ENCODE results near the gene MGARP.

MGARP gene

GRCh38 chr4:139243448-139244365 is 36.3 kb downstream of the MGARP start:
- no peak for DNase-seq (ENCODE audit: low read depth)

DNA sequence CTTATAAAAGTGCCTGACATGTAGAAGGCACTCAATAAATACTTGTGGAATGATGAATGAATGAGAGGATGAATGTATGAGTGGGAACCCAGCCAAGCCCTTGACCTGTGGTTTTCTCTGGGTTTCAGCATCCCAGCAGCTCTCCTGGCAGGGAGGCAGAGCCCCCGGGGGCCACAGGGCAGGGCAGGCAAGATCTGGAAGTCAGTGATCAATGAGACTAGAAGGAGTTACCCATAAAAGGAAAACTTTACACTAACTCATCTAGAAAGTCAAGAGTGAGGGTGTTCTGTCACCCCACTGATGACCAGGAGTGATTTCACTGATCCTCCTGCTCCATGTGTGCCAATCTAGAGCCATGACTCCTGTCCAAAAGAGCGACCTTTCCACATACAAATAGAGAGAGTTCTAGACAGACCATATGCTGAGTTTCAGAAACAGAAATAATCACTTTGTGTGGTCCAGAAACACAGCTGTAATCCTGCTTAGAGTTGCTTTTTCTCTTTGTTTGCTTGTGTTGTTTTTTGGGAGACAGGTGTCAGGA is 37.4 kb downstream of the MGARP start:
- no peak for DNase-seq (ENCODE audit: low read depth)

GRCh38 chr4:139241784-139242151 is 38.3 kb downstream of the MGARP start:
- no peak for DNase-seq (ENCODE audit: low read depth)

DNA sequence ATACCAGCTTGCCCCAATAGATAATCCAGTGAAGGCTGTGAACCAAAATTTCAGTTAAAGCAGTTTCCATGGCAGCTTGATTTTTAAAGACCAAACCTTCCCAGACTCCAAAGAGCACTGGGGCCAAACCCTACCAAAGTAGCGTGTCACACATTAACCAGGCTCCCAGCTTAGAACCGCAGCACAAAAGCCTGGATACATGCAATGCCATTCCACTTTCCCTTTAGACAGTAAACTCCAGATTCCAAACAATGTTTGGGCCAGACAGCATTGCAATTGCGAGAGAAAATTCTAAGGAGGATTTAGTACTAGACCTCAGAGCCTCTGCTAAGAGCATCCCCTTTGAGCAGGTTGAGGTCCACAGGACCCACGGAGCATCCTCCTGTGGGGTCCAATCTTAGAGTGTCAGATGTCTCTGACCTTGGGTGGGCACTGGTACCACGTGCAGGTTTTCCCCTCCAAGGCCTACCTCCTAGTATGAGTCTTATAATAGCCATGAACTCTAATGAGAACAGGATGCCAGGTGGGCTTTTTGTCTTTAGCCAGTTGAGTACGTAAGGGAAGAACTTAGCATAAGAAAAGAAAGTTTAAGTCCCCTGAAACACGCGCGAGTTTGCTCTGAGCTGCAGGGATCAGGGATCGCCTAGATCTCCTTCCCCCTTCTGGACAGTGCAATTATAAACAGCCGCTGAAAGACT is 38.8 kb downstream of the MGARP start:
- no peak for DNase-seq (ENCODE audit: low read depth)

DNA sequence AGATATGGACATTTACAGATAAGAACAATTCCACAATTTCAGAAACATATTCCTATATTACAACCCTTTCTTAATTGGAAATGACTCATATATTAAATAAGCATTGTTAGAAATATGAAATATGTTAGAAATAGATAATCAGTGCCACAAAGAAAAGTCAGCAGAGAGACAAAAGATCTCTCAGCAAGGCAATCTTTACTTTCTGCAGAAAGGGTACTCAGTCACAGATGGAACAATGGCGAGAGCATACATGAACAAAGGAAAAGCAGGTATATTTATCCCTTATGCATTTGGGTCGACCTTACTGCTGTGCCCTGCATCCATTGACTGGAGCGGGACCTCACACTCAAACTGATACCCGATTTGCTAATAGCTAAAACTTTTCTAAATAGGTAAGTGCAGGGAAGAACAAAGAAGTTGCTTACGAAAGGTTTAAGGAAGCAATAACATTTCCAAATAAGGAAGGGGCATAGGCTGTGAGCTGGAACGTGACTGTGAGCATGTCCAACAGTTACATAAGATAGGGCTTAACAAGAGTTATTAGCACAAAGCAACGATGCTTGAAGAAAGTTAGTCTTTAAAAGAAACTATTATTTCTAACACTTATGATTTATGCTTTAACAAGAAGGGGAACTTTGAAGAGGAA is 40.8 kb downstream of the MGARP start:
- DNase-seq (ENCODE audit: low read depth) = no peak

- DNase-seq (ENCODE audit: low read depth) = no peak
These were observed 45.8 kb downstream of the MGARP start for GRCh38 chr4:139234253-139234652.

DNA sequence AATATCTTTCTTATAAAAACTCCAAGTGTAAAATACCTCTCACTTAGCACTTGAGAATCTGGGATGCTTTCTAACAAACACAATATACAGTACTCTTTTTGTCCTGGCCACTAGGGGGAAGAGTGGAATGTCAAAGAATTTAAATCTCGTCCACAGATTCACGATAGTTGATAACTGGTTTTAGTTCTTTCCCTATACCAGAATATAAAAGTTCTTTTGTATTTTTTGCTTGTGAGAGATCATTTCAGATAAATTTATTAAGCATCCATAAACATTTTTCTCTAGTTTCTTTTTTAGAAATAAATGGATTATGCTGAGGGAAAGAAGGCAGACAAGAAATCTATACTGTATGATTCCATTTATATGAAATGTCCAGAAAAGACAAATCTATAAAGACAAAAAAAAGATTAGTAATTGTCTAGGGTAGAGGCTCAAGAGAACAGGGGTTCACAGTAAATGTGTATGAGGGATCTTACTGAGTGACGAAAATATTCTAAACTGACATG is 50.4 kb downstream of the MGARP start:
- DNase-seq (ENCODE audit: low read depth) = peak; percentile 3

DNA sequence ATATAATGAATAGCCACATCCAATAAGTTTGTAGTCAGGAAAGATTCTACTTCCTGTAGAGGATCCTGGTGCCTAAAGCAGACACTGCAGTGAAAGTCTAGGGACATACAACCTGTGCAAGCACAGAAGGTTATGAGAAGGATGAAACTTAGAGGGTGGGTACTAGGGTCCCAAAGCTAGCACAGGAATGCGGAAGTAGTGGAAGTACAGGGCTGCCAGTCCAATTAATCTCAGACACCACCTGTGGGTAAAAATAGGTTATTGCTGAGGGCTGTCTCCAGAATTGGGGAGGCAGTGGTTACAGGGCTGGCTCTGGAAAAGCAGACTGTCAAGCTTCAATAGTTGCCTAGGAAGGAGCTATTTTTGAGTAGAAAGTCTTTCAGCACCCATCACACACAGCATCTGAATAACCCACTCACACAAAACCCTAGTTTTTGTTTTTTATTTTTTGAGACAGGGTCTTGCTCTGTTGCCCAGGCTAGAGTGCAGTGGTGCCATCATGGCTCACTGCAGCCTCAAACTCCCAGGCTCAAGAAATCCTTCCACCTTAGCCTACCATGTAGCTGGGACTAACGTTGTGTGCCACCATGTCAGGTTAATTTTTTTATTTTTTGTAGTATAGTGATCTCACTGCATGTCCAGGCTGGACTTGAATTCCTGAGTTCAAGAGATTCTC is 52.2 kb downstream of the MGARP start:
- no peak for DNase-seq (ENCODE audit: low read depth)

DNA sequence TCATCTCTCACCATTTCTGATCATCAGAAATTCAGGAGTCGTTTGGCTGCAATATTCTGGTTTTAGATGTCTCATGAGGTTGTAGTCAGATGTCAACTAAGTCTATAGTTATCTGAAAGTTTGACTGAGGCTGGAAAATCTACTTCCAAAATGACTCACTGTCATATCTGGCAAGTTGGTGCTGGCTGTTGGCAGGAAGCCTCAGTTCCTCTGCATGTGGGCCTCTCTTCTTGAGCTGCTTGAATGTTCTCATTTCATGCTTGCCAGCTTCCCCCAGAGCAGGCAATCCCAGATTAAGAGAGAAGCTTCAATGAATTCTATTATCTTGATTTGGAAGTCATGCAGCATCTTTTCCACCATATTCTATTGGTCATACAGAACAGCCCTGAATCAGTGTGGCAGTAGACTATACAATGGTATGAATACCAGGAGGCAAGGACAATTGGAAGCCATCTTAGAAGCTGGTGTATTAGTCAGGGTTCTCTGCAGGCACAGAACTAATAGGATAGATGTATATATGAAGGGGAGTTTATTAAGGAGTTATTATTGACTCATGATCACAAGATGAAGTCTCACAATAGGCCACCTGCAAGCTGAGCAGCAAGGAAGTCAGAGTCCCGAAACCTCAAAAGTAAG is 56.2 kb downstream of the MGARP start:
- DNase-seq (ENCODE audit: low read depth) = no peak

GRCh38 chr4:139222215-139222614 is 57.8 kb downstream of the MGARP start:
- no peak for DNase-seq (ENCODE audit: low read depth)

- DNase-seq (ENCODE audit: low read depth) = no peak
These were observed 58.3 kb downstream of the MGARP start for GRCh38 chr4:139221687-139222086.

- DNase-seq (ENCODE audit: low read depth) = no peak
These were observed 60.5 kb downstream of the MGARP start for GRCh38 chr4:139219450-139220055.

Measured in activated gamma-delta T cell treated with anti-CD3 and anti-CD28 coated beads, Interleukin-2, amount 50 U/mL, for 16 hours (primary cell).